Heart left ventricle (tissue), 16 donors: ENCODE data around the gene ASTN2. TPM values are rescaled to one million over a fixed set of nuclear protein-coding genes. Genes with fewer than 3 reads are reported as not detected.

Experiments used
- ATAC-seq, 4 donors: fragments of 200-7000 bp; cut with Tn5 transposase; one replicate each; pipeline ENCODE4 v1.9.1; 2020 to 2022; ENCODE audit warnings: moderate library complexity in 4 of 4, mild to moderate bottlenecking in 3 of 4, moderate number of reproducible peaks in 1 of 4
- DNase-seq, 5 donors: peaks; one replicate each; pipeline ENCODE4 v3.0.0-alpha.2; 2020
- H3K27ac ChIP-seq, 12 donors: fragments of 200-600 bp; sonication (generic) in 4 of 12; one replicate each; pipeline versions ENCODE4 v1.5.0 to v1.8.0; 2016 to 2022; ENCODE audit warnings: mild to moderate bottlenecking in 2 of 12
- H3K27me3 ChIP-seq, 9 donors: fragments of 200-600 bp; sonication (generic) in 2 of 9; one replicate each; pipeline versions ENCODE4 v1.5.1 to v1.8.0; 2016 to 2022; ENCODE audit warnings: mild to moderate bottlenecking in 3 of 9
- H3K36me3 ChIP-seq, 9 donors: fragments of 200-600 bp; sonication (generic) in 2 of 9; one replicate each; pipeline versions ENCODE4 v1.5.0 to v1.8.0; 2018 to 2022; ENCODE audit warnings: mild to moderate bottlenecking in 2 of 9
- H3K4me1 ChIP-seq, 12 donors: fragments of 200-600 bp; sonication (generic) in 4 of 12; one replicate each; pipeline versions ENCODE4 v1.5.0 to v1.8.0; 2016 to 2022; ENCODE audit warnings: mild to moderate bottlenecking in 3 of 12
- H3K4me3 ChIP-seq, 12 donors: fragments of 200-600 bp; sonication (generic) in 4 of 12; one replicate each; pipeline versions ENCODE4 v1.5.0 to v1.8.0; 2017 to 2022; ENCODE audit warnings: mild to moderate bottlenecking in 9 of 12, moderate library complexity in 4 of 12
- H3K9me3 ChIP-seq, 12 donors: fragments of 200-600 bp; sonication (generic) in 4 of 12; one replicate each; pipeline versions ENCODE4 v1.5.0 to v1.8.0; 2016 to 2022; ENCODE audit warnings: mild to moderate bottlenecking in 1 of 12
- CTCF ChIP-seq, 12 donors: fragments of 200-600 bp; sonication (generic) in 4 of 12; IDR thresholded peaks; one replicate each; pipeline versions ENCODE4 v1.5.0 to v1.8.0; 2018 to 2022; ENCODE audit warnings: antibody characterized with exemption in 12 of 12, mild to moderate bottlenecking in 5 of 12
- POLR2A ChIP-seq, 2 donors: fragments of 450-650 bp; IDR thresholded peaks; one replicate each; pipeline ENCODE4 v1.6.1; 2017; ENCODE audit warnings: antibody characterized with exemption in 2 of 2, mild to moderate bottlenecking in 2 of 2, moderate library complexity in 2 of 2
- WGBS, 4 donors: extraction: QIAGEN DNeasy Blood & Tissue Kit in 2 of 4; methylation state at CpG; one replicate each; pipeline versions ENCODE4 v1.1.5 to v1.1.7; 2013 to 2018; 5-methylcytosine and 5-hydroxymethylcytosine counted together
- intact Hi-C, 10 donors: fragments of 100-400 bp; cut with DNase I; formaldehyde crosslinking; loops; one replicate each; pipeline versions ENCODE4 v1.11.1 to v1.14.2; 2022
- polyA plus RNA-seq, 2 donors: library from polyadenylated mRNA; stranded (reverse); fragments of 200-250 nt; gene quantifications; one replicate each; pipeline ENCODE4 v1.2.3, GENCODE V29; 2013
- total RNA-seq, 9 donors: library from RNA; depleted of rRNA in 2 of 9; stranded (reverse); fragments of >200 nt in 2 of 9; fragmentation: NEBNext Ultra II Directional in 3 of 9; extraction: Animal tissue kit (Norgen Biotek cat#: 25700) in 3 of 9; gene quantifications; one replicate each; pipeline versions ENCODE4 v1.1.0 to v1.2.4, GENCODE V29; 2016 to 2023
- donor health status: ischemic (EF 13 %, LVEDD 7.1; RV severe dilation, severe dysfunction).
- donor health status: healthy with polysubstance abuse.
- donor health status: DM: no; HTN: yes; CAD: no.
- donor health status: DM: no; HTN: no; CAD: no.
- donor health status: ischemic (EF 25% LVEDD 6.9; RV normal size, moderate dysfunction).
- donor health status: ischemic (EF 25% LVEDD 5.7; RV mildly dilated, moderate dysfunction).
- donor health status: healthy.
- donor health status: DM: yes; HTN: yes; CAD: no.
- donor health status: ischemic (EF 35%, LVEDD 5.7; RV mildly dilated, moderate dysfunction).
- donor health status: nonischemic (EF 11% LVEDD 7.7; RV severe dilation, severe dysfunction).
- donor health status: DM: yes; HTN: yes; CAD: no.
- donor health status: PGD.
- donor health status: ischemic (EF 29% LVEDD 5.4; RV normal size, mild dysfunction).
- donor health status: nonischemic (EF 23%, LVEDD 6.1; RV moderate dilation, normal function).

The ASTN2 gene
- total and polyA plus RNA-seq, 11 donors: 2.5 to 6.0 (median 3.5) TPM

GRCh38 chr9:116658265-116658664, 756.6 kb downstream of the ASTN2 start:
- H3K4me3 ChIP-seq: no peak overlapping the region
- no peaks in the 10 kb centered on the region for H3K36me3 ChIP-seq
- intact Hi-C loops: loop anchor here in 7 of 10 donors (2.0 to 10.0 kb wide), 6 partner anchors 161 to 1065 kb away; partner anchors contain the start of gene PAPPA (in 3 of the 7)
- peaks cover 0 to 29% (median 10%) of the 10 kb centered on the region in 12 donors for H3K4me1 ChIP-seq
- ATAC-seq: no peak
- no peak overlapping the region for H3K27ac ChIP-seq
- DNase-seq: no peak
- 83 to 93% (median 89%) methylated on average over 2 of the region's 2 CpGs for WGBS, 4 donors
- H3K27me3 ChIP-seq: no peaks in the 10 kb centered on the region
- H3K9me3 ChIP-seq: no peaks in the 10 kb centered on the region
- TF ChIP-seq CTCF (IDR thresholded peaks at IDR 0.05) (no peak), POLR2A (IDR thresholded peaks at IDR 0.05) (no peak)

- Histone ChIP-seq H3K4me3 (no peak overlapping the region), H3K4me1 (peaks cover 0 to 31% (median 10%) of the 10 kb centered on the region in 12 donors), H3K27ac (peak overlapping the region in 8 of 12 donors; percentile 8 to 52 (median 32)), H3K36me3 (no peaks in the 10 kb centered on the region), H3K9me3 (no peaks in the 10 kb centered on the region), H3K27me3 (no peaks in the 10 kb centered on the region)
- 57 to 73% (median 64%) methylated on average over 2 of the region's 2 CpGs for WGBS, 4 donors
- ATAC-seq: peak in 1 of 4 donors; percentile 23
- no peak for TF ChIP-seq POLR2A (IDR thresholded peaks at IDR 0.05)
- TF ChIP-seq CTCF (IDR thresholded peaks at IDR 0.05): no peak
- DNase-seq: no peak
- intact Hi-C loops: loop anchor here in 7 of 10 donors (5.0 to 10.0 kb wide), 5 partner anchors 160 to 1062 kb away; partner anchors contain the start of gene PAPPA (in 3 of the 7)
Observed at GRCh38 chr9:116656977-116657376, 757.9 kb downstream of the ASTN2 start.

DNA sequence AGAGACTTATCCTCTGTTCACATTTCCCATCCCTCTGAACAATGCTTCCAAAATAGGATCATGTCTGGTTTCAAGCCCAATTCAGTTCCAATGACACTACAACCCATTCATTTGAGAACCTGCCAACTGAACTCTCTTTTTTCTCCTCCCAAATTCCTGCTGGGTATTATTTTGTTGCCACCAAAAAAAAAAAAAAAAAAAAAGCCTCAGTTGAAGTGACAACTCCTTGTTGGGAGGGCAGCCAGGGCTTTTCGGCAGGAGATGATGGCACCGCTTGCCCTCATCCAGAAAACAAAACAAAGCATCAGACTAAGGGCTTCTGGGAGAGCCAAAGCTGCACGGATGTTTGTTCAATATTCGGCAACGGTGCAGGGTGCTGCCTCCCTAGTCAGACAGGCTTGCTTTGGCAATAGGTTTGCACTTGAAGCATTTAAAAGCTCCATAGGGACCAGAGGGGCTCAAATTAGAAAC, 758.3 kb downstream of the ASTN2 start:
- peak in 1 of 5 donors; percentile 37 for DNase-seq

More for the DNA sequence above, 758.3 kb downstream of the ASTN2 start:
- ATAC-seq: peak in 3 of 4 donors; percentile 17 to 34 (median 34)
- H3K4me3 ChIP-seq: no peak overlapping the region
- H3K27ac ChIP-seq: peak overlapping the region in 9 of 12 donors; percentile 6 to 52 (median 32)
- TF ChIP-seq CTCF (IDR thresholded peaks at IDR 0.05) (no peak), POLR2A (IDR thresholded peaks at IDR 0.05) (no peak)
- intact Hi-C loops: loop anchor here in 7 of 10 donors (5.0 to 10.0 kb wide), 5 partner anchors 159 to 1062 kb away; partner anchors contain the start of gene PAPPA (in 3 of the 7)
- H3K4me1 ChIP-seq: peaks cover 0 to 31% (median 10%) of the 10 kb centered on the region in 12 donors
- H3K27me3 ChIP-seq: no peaks in the 10 kb centered on the region
- whole genome bisulfite sequencing, 4 donors: 39 to 52% (median 43%) methylated on average over 5 of the region's 5 CpGs
- no peaks in the 10 kb centered on the region for H3K36me3 ChIP-seq
- no peaks in the 10 kb centered on the region for H3K9me3 ChIP-seq
